Fibroblast of peridontal ligament (primary cell): ENCODE data around the gene PCBP3.

ENCODE experiments used
- DNase-seq: peaks from one replicate; pipeline ENCODE4 v3.0.0-alpha.2; 2010; ENCODE audit errors: extremely low read depth

PCBP3 gene

GRCh38 chr21:45753445-45753844 lies 109.9 kb downstream of the PCBP3 start:
- DNase-seq: no peak

DNA sequence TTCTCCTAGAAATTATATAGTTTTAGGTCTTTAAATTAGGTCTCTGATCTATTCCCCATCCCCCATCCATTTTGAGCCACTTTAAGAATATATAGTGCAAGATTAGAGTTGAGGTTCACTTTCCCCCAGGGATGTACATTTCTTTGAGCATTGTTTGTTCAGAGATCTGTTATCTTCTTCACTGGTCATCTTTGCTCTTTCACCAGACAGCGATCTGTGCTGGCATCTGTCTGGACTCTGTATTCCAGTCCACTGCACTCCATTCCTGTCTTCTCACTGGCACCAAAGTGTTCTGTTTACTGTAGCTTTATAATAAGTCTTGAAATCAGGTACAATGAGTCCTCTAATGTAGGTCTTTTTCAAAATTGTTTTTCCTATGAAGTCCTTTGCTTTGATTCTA lies 112.5 kb downstream of the PCBP3 start:
- DNase-seq: no peak

GRCh38 chr21:45756669-45757068 lies 113.1 kb downstream of the PCBP3 start:
- DNase-seq: no peak

DNA sequence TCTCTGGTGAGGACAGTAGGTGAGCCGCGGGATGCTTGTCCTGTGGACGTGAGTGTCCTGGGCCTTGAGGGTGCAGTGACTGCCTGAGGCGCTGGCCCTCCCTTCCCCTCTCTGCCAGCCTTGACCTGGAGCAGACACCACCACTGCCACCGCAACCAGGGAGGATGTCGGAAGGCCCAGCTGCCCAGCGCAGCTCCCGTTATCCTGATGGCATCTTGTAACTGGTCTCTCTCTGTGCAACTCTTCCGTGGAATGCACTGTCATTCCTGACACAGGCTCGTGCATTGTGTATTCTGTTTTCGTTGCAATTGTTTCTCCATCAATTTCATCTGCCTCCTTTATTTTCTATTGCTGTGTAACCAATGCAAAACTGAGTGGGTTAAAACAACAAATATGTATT lies 118.2 kb downstream of the PCBP3 start:
- DNase-seq: no peak

GRCh38 chr21:45763074-45763473 lies 119.5 kb downstream of the PCBP3 start:
- DNase-seq: no peak

DNA sequence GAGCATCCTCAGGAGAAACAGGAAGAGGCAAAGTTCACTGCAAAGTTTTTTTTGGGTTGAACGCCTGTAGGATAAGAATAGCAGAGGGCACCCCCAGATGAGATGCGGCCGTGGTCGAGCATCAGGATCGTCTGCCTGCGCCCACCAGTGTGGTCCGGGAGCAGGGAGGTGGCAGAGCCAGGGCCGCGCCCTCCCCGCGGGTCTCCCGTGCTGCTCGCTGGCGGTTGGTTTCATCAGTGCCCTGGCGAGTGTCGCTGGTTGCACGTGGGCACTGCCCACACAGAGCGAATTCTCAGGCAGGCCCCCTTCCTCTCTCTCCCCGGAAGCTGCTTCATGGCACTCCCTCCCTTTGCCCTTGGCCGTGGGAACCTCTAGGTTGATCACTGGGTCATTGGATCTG lies 120.0 kb downstream of the PCBP3 start:
- no peak for DNase-seq

- DNase-seq: no peak
Measured at GRCh38 chr21:45764792-45765191, 121.3 kb downstream of the PCBP3 start.

GRCh38 chr21:45765375-45765774 lies 121.8 kb downstream of the PCBP3 start:
- DNase-seq: no peak

DNA sequence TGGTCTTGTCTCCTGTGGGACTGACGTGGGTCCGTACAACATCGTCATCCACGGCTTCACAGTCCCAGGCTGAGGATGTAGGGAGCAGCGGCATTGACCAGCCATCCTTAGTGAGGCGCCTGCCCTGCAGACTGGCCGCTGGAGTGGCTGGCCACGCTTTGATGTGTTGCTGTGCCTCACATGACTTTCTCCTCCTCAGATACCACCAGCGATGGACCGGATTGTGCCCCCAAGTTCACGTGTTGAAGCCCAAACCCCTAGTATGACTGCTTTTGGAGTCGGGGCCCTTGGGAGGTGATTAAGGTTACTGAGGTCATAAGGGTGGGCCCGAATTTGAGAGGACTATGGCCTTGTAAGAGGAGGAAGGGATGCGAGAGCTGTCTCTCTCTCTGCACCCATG lies 122.5 kb downstream of the PCBP3 start:
- DNase-seq: no peak

GRCh38 chr21:45766501-45766900 lies 123.0 kb downstream of the PCBP3 start:
- no peak for DNase-seq

DNA sequence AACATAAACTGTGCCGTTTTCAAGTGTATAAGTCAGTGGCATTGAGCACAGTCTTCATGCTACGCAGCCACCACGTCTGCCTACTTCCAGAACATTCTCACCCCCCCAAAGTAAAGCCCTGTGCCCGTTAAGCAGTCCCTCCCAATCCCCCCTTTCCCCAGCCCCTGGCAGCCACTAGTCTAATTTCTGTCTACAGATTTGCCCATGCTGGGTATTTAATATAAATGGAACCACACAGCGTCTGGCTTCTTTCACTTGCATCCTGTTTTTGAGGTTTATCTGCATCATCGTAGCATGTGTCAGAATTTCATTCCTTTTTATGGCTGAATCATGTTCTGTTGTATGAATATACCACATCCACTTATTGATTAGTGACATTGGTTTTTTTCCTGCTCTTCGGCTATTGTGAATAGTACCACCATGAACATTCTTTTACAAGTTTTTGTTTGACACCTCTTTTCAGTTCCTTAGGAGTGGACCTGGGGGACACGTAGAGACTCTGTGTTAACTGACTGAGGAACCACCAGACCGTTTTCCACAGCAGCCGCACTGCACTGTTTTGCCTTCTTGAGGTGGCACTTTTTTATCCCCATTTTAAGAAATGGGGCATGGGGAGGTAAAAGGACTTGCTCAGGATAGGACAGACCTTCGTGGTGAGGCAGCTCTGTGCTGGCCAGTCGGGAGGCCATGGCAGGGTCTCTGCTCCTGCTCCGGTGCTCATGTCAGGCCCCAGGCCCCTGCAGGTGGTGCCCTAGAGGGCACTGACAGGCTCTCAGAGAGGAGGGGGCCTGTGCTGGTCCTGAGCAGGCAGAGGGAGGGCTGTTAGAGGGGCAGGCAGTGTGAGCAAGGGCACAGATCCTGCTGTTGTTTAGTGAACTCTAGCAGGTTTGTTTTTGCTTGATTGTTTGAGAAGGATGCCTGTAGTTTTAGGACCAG lies 123.8 kb downstream of the PCBP3 start:
- DNase-seq: peak; percentile 29

GRCh38 chr21:45768011-45768739 lies 124.7 kb downstream of the PCBP3 start:
- peak; percentile 17 for DNase-seq

DNA sequence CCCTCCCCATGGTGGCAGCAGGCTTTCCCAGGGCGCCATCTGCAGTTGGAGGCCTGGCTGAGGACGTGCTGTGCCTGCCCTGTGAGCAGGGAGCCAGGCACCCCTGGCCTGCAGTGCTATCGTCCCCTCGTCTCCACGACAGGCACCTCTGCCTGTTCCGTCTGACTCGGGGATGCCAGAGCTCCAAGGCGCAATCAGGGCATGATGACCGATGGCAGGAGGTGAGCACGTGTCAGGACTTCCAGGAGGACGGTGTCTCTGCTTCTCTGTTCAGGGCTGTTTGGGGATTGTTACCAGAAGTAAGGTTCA lies 125.2 kb downstream of the PCBP3 start:
- no peak for DNase-seq

GRCh38 chr21:45769294-45769693 lies 125.8 kb downstream of the PCBP3 start:
- DNase-seq: no peak

DNA sequence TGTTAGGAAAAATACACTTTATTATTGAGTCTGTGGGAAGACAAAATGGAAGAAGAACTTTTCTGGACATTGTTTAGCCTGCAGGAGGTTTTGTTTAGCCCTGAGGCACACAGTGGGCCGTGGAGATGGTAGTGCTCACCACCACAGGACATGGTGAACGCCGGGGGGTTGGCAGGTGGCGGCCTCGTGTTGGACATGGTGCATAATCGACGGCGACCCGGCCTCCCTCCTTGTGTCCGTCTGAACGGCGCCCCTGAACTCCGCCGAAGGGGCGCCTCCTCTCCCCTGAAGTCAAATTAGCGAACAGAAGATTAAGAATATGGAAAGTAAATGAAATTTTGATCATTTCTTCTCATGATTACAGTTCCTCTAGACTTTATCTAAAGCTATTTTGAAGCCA lies 126.4 kb downstream of the PCBP3 start:
- no peak for DNase-seq

DNA sequence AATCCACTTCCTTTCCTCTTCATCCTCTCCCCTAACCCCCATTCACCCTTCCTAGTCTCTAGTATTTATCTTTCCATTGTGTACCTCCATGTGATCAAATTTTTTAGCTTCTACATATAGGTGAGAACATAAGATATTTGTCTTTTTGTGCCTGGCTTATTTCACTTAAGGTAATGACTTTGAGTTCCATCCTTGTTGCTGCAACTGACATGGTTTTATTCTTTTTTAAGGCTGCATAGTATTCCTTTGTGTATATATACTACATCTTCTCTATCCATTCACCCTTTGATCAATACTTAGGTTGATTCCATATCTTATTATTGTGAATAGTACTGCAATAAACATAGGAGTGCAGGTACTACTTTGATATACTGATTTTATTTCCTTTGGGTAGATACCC lies 128.7 kb downstream of the PCBP3 start:
- no peak for DNase-seq

DNA sequence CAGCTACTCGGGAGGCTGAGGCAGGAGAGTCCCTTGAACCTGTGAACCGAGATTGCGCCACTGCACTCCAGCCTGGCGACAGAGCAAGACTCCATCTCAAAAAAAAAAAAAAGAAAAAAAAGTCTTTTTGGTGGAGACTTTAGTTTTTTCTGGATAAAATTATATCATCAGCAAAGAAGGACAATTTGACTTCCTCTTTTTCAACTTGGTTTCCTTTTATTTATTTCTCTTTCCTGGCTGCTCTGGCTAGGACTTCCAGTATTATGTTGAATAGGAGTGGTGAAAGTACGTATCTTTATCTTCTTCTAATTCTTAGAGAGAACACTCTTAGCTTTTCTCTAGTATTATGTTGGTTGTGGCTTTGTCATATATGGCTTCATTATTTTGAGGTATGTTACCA lies 130.8 kb downstream of the PCBP3 start:
- no peak for DNase-seq

DNA sequence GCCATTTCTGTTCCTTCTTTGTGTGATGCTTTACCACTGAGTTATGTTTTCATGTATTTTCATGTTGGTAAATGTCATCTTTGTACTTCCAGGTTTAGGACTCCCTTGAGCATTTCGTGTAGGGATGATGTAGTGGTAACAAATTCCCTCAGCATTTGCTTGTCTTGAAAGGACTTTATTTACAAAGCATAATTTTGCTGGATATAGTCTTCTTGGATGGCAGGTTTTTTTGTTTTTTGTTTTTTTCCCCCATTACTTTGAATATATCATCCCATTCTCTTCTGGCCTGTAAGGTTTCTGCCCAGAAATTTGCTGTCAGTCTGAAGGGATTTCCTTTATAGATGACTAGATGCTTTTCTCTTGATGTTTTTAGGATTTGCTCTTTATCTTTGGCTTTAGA lies 133.4 kb downstream of the PCBP3 start:
- DNase-seq: no peak

GRCh38 chr21:45778686-45779085 lies 135.2 kb downstream of the PCBP3 start:
- DNase-seq: no peak

GRCh38 chr21:45779226-45779625 lies 135.7 kb downstream of the PCBP3 start:
- no peak for DNase-seq

GRCh38 chr21:45780647-45781046 lies 137.1 kb downstream of the PCBP3 start:
- DNase-seq: no peak

- DNase-seq: no peak
Measured at GRCh38 chr21:45781741-45782140, 138.2 kb downstream of the PCBP3 start.

- no peak for DNase-seq
Measured at GRCh38 chr21:45786660-45787059, 143.1 kb downstream of the PCBP3 start.
